SU-DHL-6 (cell line): ENCODE data around the gene DCT.

ENCODE experiments used
- CTCF ChIP-seq: fragments of 200-600 bp; sonication (generic); IDR thresholded peaks from one replicate; pipeline ENCODE4 v1.5.1; 2017; ENCODE audit warnings: antibody characterized with exemption, mild to moderate bottlenecking, low read length, moderate library complexity; ENCODE audit not compliant: insufficient read depth, poor library complexity, severe bottlenecking
- EZH2phosphoT487 ChIP-seq: fragments of 200-600 bp; sonication (generic), shearing (Covaris generic); conservative IDR thresholded peaks from 2 replicates; pipeline ENCODE4 v1.6.1; 2018; ENCODE audit warnings: mild to moderate bottlenecking, antibody characterized with exemption, low read length, moderate library complexity, mixed read lengths

DNA sequence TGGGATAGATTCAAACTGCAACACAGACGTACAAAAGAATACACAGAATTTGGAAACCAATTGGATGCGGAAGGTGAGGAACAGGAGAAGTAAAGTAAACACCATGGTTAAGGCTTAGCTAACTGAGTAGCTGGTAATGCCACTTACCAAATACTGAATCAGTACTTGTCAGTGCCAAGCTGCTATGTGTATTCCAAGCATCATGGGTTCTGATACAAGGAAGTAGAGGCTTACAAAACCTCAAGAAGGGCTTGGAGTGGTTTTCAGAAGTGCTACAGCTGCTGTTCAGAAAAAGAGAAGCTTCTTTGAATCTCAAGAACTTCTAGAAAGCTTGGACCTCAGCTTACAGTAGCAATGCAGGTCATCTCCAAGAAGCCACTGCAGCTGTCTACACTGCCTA lies 35.9 kb upstream of the DCT start:
- no peak for TF ChIP-seq CTCF
- no peak for TF ChIP-seq EZH2phosphoT487
